ENCODE data around the gene RFX7. TPM values are rescaled to one million over a fixed set of nuclear protein-coding genes. Genes with fewer than 3 reads are reported as not detected.

The RFX7 gene
- total RNA-seq, 3 donors from 2014 or later, result 8.3 to 14.8 (median 10.8) TPM

DNA sequence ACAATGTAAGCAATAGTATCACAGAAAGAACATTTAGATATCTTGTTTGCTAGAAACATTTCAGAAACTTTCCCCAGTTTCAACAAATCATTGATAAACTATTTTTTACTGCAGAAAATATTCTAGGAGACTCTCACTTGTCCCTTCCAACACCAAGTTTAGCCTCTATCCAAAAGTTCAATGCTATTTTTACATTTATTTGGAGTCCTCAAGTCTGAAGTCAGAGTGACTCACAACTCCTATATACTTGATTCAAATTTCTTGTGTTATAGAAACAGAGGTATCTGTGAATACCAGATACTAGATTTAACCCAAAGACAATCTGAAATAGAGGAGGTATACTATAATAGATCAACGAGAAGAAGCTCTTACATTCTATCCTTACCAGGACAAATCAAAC, 49.6 kb downstream of the RFX7 start:
- no peaks in the 10 kb centered on the region for H3K36me3 ChIP-seq
- H3K4me1 ChIP-seq, result no peaks in the 10 kb centered on the region
- TF ChIP-seq, protein P1, sequence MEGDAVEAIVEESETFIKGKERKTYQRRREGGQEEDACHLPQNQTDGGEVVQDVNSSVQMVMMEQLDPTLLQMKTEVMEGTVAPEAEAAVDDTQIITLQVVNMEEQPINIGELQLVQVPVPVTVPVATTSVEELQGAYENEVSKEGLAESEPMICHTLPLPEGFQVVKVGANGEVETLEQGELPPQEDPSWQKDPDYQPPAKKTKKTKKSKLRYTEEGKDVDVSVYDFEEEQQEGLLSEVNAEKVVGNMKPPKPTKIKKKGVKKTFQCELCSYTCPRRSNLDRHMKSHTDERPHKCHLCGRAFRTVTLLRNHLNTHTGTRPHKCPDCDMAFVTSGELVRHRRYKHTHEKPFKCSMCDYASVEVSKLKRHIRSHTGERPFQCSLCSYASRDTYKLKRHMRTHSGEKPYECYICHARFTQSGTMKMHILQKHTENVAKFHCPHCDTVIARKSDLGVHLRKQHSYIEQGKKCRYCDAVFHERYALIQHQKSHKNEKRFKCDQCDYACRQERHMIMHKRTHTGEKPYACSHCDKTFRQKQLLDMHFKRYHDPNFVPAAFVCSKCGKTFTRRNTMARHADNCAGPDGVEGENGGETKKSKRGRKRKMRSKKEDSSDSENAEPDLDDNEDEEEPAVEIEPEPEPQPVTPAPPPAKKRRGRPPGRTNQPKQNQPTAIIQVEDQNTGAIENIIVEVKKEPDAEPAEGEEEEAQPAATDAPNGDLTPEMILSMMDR (IDR thresholded peaks at IDR 0.05), result no peak
- TF ChIP-seq POLR2A (IDR thresholded peaks at IDR 0.05), result no peak
- TF ChIP-seq POLR2AphosphoS5 (IDR thresholded peaks at IDR 0.05), result no peak
- DNase-seq (ENCODE audit: low spot score in 2 of 2), result no peak
- H3K9me3 ChIP-seq, result no peaks in the 10 kb centered on the region
- H3K27ac ChIP-seq, result no peak overlapping the region
- no peak overlapping the region for H3K4me3 ChIP-seq
- intact Hi-C loops (cut with DNase I; ENCODE audit: low total_unique reads), result no loop called here
- H3K27me3 ChIP-seq, result no peaks in the 10 kb centered on the region

GRCh38 chr15:56192659-56193442, 50.8 kb downstream of the RFX7 start:
- Histone ChIP-seq H3K36me3 (no peaks in the 10 kb centered on the region), H3K4me1 (no peaks in the 10 kb centered on the region), H3K27me3 (no peaks in the 10 kb centered on the region), H3K9me3 (no peaks in the 10 kb centered on the region), H3K27ac (no peak overlapping the region), H3K4me3 (no peak overlapping the region)
- TF ChIP-seq, protein P1 (IDR thresholded peaks at IDR 0.05), result no peak
- no peak for TF ChIP-seq POLR2A (IDR thresholded peaks at IDR 0.05)
- TF ChIP-seq POLR2AphosphoS5 (IDR thresholded peaks at IDR 0.05), result no peak
- DNase-seq (ENCODE audit: low spot score in 2 of 2), result no peak
- intact Hi-C loops (cut with DNase I; ENCODE audit: low total_unique reads), result no loop called here

DNA sequence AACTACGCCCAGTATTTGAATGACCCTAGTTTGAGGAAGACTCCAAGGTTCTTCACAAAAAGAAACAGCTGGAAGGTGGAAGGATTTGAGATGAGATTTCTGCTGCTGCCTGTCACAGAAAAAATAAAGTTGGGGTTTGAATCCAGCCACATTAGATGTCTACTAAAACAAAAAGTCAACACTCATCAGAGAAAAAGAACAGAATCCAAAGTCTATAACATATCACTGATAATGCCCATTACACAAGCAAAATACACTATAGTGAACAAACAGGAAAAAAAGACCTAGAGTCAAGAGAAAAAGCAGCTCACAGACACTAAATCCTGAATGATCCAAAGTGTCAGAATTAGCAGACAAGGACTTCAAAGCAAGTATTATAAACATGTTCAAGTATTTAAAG, 56.0 kb downstream of the RFX7 start:
- H3K27ac ChIP-seq, result no peak overlapping the region
- no peaks in the 10 kb centered on the region for H3K4me1 ChIP-seq
- H3K4me3 ChIP-seq, result no peak overlapping the region
- H3K36me3 ChIP-seq, result no peaks in the 10 kb centered on the region
- H3K27me3 ChIP-seq, result no peaks in the 10 kb centered on the region
- H3K9me3 ChIP-seq, result no peaks in the 10 kb centered on the region
- TF ChIP-seq, protein P1 (IDR thresholded peaks at IDR 0.05), result no peak
- TF ChIP-seq POLR2AphosphoS5 (IDR thresholded peaks at IDR 0.05), result no peak
- TF ChIP-seq POLR2A (IDR thresholded peaks at IDR 0.05), result no peak
- intact Hi-C loops (cut with DNase I; ENCODE audit: low total_unique reads), result no loop called here
- DNase-seq (ENCODE audit: low spot score in 2 of 2), result no peak

DNA sequence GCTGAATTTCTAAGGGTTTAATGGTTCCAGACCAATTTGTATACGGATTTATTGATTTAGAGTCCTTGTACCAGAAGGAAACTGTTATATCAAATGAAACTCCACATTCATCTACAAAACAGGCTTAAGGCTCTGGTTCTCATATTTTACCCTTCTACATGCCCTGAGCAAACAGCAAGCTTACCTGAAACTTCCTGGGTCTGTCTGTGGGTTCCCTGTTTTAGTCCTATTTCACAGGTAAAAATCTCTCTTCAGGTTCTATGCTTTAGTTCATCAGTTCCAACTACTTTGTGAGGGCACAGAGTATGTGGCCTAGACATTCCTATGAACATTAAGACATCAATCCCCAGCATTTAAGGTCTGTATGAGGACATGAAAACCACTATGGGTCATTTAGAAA, 57.7 kb downstream of the RFX7 start:
- Histone ChIP-seq H3K27me3 (no peaks in the 10 kb centered on the region), H3K4me3 (no peak overlapping the region), H3K9me3 (no peaks in the 10 kb centered on the region), H3K36me3 (no peaks in the 10 kb centered on the region), H3K27ac (no peak overlapping the region), H3K4me1 (no peaks in the 10 kb centered on the region)
- no peak for TF ChIP-seq POLR2AphosphoS5 (IDR thresholded peaks at IDR 0.05)
- no peak for DNase-seq (ENCODE audit: low spot score in 2 of 2)
- intact Hi-C loops (cut with DNase I; ENCODE audit: low total_unique reads), result no loop called here

DNA sequence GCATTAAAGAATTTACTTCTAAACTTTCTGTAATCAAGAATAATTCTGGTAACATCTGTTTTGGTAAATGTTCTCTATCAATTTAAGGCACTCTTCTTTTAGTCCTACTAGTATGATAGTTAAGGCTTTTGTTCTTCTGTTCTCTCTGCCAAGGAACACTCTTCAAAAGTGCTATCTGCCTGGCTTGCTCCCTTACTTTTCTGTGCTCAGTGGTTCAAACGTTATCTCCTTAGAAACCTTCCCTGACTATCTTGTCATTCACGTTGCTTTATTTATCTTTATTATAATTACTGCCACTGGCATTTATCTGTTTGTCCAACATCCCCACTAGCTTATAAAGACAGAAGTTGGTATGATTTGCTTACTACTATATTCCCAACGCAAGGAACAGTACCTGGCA, 59.2 kb downstream of the RFX7 start:
- TF ChIP-seq POLR2AphosphoS5 (IDR thresholded peaks at IDR 0.05), result no peak
- TF ChIP-seq POLR2A (IDR thresholded peaks at IDR 0.05), result no peak
- TF ChIP-seq, protein P1 (IDR thresholded peaks at IDR 0.05), result no peak
- no peak for DNase-seq (ENCODE audit: low spot score in 2 of 2)
- Histone ChIP-seq H3K4me3 (no peak overlapping the region), H3K27me3 (no peaks in the 10 kb centered on the region), H3K36me3 (no peaks in the 10 kb centered on the region), H3K27ac (no peak overlapping the region), H3K9me3 (no peaks in the 10 kb centered on the region), H3K4me1 (no peaks in the 10 kb centered on the region)
- intact Hi-C loops (cut with DNase I; ENCODE audit: low total_unique reads), result no loop called here

Data from breast epithelium (tissue), 4 donors.